HEK293 (cell line): ENCODE data around the gene ARTN.
A peak's percentile ranks its signal among the peaks of the same experiment; 100 is the strongest.

ENCODE experiments used
- CTCF ChIA-PET: fragments of 350-600 bp; formaldehyde crosslinking; extraction: SDS; loops from one replicate; lab custom pipeline; 2021; ENCODE audit warnings: antibody characterized with exemption; lab: Yijun Ruan, JAX
- POLR2A ChIA-PET: fragments of 300-600 bp; formaldehyde crosslinking; extraction: SDS; loops from one replicate; lab custom pipeline; 2020; ENCODE audit warnings: antibody characterized with exemption, inconsistent platforms; lab: Yijun Ruan, JAX
- H3K27ac ChIP-seq: fragments of 200-500 bp; sonication (Bioruptor generic); 2 replicates; pipeline ENCODE4 v1.5.1; 2014; ENCODE audit warnings: low read depth, low read length, control low read depth, inconsistent platforms; ENCODE audit errors: extremely low read depth
- H3K36me3 ChIP-seq, 2 experiments: fragments of 200-500 bp in 1 of 2; sonication (Bioruptor generic) in 1 of 2; 1 replicate in 1 of 2; 2 replicates in 1 of 2; pipeline ENCODE4 v1.5.1; 2014 to 2017; ENCODE audit warnings: inconsistent platforms in 2 of 2, low read length in 2 of 2; ENCODE audit not compliant: control insufficient read depth in 2 of 2, insufficient read depth in 1 of 2
- H3K4me1 ChIP-seq: fragments of 200-500 bp; sonication (Bioruptor generic); 2 replicates; pipeline ENCODE4 v1.5.1; 2014; ENCODE audit warnings: mild to moderate bottlenecking, low read length, inconsistent platforms; ENCODE audit not compliant: control insufficient read depth, insufficient read depth
- H3K4me3 ChIP-seq: 2 replicates; pipeline ENCODE4 v1.5.1; 2011; ENCODE audit warnings: low read depth, mild to moderate bottlenecking, control low read depth, low read length, moderate library complexity
- H3K9me3 ChIP-seq: fragments of 200-500 bp; sonication (Bioruptor generic); 2 replicates; pipeline ENCODE4 v1.5.1; 2014; ENCODE audit warnings: low read depth, low read length, inconsistent platforms; ENCODE audit not compliant: control insufficient read depth, insufficient read depth
- KLF9 ChIP-seq: fragments of 450-650 bp; formaldehyde crosslinking; IDR thresholded peaks from 2 replicates; pipeline ENCODE4 v1.5.1; 2016; ENCODE audit warnings: missing biosample characterization, missing genetic modification characterization, low read depth
- PRDM1 ChIP-seq: fragments of 450-650 bp; formaldehyde crosslinking; IDR thresholded peaks from 2 replicates; pipeline ENCODE4; 2016; ENCODE audit warnings: missing biosample characterization, missing genetic modification characterization
- RBAK ChIP-seq: fragments of 450-650 bp; formaldehyde crosslinking; IDR thresholded peaks from 2 replicates; pipeline ENCODE4 v1.5.1; 2016; ENCODE audit warnings: missing biosample characterization, missing genetic modification characterization
- ZBTB8A ChIP-seq: fragments of 450-650 bp; formaldehyde crosslinking; IDR thresholded peaks from 2 replicates; pipeline ENCODE4 v1.5.1; 2016; ENCODE audit warnings: missing biosample characterization, missing genetic modification characterization
- ZNF10 ChIP-seq: fragments of 450-650 bp; formaldehyde crosslinking; IDR thresholded peaks from 2 replicates; pipeline ENCODE4 v1.5.1; 2017; ENCODE audit warnings: missing biosample characterization, missing genetic modification characterization
- ZNF132 ChIP-seq: fragments of 450-650 bp; formaldehyde crosslinking; IDR thresholded peaks from 2 replicates; pipeline ENCODE4 v1.5.1; 2017; ENCODE audit warnings: missing biosample characterization, missing genetic modification characterization, borderline replicate concordance
- ZNF133 ChIP-seq: fragments of 450-650 bp; formaldehyde crosslinking; IDR thresholded peaks from 2 replicates; pipeline ENCODE4 v1.5.1; 2016; ENCODE audit warnings: missing biosample characterization, missing genetic modification characterization
- ZNF529 ChIP-seq: fragments of 450-650 bp; formaldehyde crosslinking; IDR thresholded peaks from 2 replicates; pipeline ENCODE4 v1.5.1; 2017; ENCODE audit warnings: missing genetic modification characterization, missing biosample characterization; ENCODE audit not compliant: insufficient replicate concordance
- ZNF610 ChIP-seq: fragments of 450-650 bp; formaldehyde crosslinking; IDR thresholded peaks from 2 replicates; pipeline ENCODE4 v1.5.1; 2016; ENCODE audit warnings: missing biosample characterization, missing genetic modification characterization, borderline replicate concordance
- ZNF670 ChIP-seq: fragments of 450-650 bp; formaldehyde crosslinking; IDR thresholded peaks from 2 replicates; pipeline ENCODE4 v1.5.1; 2016; ENCODE audit warnings: missing biosample characterization, missing genetic modification characterization, low read depth
- TF ChIP-seq, protein P1 (sequence below): fragments of 450-650 bp; formaldehyde crosslinking; IDR thresholded peaks from 2 replicates; pipeline ENCODE4 v1.5.1; 2016; ENCODE audit warnings: missing biosample characterization, missing genetic modification characterization, borderline replicate concordance
- TF ChIP-seq, protein P2 (sequence below): fragments of 450-650 bp; formaldehyde crosslinking; IDR thresholded peaks from 2 replicates; pipeline ENCODE4 v1.5.1; 2017; ENCODE audit warnings: missing biosample characterization, missing genetic modification characterization

Gene ARTN

DNA sequence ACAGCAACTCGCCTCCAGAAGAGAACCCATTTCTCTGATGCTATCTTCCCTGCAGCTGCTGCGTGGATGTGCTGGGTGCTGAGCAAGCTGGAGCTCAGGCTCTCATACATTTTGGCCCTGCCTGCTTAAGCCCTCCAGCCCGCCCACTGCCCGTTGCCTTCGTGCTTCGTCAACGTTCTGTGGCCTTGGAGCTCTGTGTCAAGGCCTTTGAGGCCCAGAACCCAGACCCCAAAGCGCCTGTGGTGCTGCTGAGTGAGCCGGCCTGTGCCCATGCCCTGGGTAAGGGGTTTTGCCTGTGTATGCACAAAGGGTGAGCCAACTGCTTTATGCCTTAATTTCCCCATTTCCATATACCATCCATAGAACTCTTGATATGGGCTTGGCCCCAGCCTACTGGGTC is 37.3 kb downstream of the ARTN start (continued):
- TF ChIP-seq RBAK (no peak), ZNF670 (tag by site-specific recombination) (no peak), ZNF133 (tag by site-specific recombination) (no peak), ZNF132 (tag by site-specific recombination) (no peak), ZNF529 (tag by site-specific recombination) (no peak), ZNF610 (no peak), ZBTB8A (tag by site-specific recombination) (no peak)
- TF ChIP-seq, protein P1, sequence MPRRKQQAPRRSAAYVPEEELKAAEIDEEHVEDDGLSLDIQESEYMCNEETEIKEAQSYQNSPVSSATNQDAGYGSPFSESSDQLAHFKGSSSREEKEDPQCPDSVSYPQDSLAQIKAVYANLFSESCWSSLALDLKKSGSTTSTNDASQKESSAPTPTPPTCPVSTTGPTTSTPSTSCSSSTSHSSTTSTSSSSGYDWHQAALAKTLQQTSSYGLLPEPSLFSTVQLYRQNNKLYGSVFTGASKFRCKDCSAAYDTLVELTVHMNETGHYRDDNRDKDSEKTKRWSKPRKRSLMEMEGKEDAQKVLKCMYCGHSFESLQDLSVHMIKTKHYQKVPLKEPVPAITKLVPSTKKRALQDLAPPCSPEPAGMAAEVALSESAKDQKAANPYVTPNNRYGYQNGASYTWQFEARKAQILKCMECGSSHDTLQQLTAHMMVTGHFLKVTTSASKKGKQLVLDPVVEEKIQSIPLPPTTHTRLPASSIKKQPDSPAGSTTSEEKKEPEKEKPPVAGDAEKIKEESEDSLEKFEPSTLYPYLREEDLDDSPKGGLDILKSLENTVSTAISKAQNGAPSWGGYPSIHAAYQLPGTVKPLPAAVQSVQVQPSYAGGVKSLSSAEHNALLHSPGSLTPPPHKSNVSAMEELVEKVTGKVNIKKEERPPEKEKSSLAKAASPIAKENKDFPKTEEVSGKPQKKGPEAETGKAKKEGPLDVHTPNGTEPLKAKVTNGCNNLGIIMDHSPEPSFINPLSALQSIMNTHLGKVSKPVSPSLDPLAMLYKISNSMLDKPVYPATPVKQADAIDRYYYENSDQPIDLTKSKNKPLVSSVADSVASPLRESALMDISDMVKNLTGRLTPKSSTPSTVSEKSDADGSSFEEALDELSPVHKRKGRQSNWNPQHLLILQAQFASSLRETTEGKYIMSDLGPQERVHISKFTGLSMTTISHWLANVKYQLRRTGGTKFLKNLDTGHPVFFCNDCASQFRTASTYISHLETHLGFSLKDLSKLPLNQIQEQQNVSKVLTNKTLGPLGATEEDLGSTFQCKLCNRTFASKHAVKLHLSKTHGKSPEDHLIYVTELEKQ (tag by site-specific recombination): no peak

DNA sequence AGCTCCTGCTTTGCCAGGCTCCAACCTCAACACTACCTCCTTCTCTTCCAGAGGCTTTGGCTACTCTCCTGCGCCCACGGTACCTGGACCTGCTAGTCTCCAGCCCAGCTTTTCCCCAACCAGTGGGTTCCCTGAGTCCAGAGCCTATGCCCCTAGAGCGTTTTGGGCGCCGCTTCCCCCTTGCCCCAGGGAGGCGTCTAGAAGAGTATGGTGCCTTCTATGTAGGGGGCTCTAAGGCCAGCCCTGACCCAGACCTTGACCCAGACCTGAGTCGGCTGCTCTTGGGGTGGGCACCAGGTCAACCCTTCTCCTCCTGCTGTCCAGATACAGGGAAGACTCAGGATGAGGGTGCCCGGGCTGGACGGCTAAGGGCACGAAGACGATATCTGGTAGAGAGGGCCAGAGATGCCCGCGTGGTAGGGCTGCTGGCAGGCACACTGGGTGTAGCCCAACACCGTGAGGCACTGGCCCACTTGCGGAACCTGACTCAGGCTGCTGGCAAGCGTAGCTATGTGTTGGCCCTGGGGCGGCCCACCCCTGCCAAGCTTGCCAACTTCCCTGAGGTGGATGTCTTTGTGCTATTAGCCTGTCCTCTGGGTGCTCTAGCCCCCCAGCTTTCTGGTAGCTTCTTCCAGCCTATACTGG is 37.9 kb downstream of the ARTN start:
- no peak overlapping the region for H3K4me3 ChIP-seq
- H3K9me3 ChIP-seq: no peaks in the 10 kb centered on the region
- TF ChIP-seq, protein P1 (tag by site-specific recombination): no peak
- POLR2A ChIA-PET: interaction anchor here (1.7 kb wide), 1 partner anchor 321 kb away, joined by 5 read pairs; the partner anchor contains the start of gene KDM4A
- H3K36me3 ChIP-seq: peaks cover 0 to 52% of the 10 kb centered on the region in 2 experiments; a peak in 1 of 3 replicates
- H3K27ac ChIP-seq: no peak overlapping the region
- CTCF ChIA-PET: interaction anchor here (0.6 to 1.2 kb wide), 5 partner anchors 36 to 699 kb away, joined by 3 to 7 read pairs (median 3); no protein-coding TSS in a partner anchor
- H3K4me1 ChIP-seq: no peaks in the 10 kb centered on the region

DNA sequence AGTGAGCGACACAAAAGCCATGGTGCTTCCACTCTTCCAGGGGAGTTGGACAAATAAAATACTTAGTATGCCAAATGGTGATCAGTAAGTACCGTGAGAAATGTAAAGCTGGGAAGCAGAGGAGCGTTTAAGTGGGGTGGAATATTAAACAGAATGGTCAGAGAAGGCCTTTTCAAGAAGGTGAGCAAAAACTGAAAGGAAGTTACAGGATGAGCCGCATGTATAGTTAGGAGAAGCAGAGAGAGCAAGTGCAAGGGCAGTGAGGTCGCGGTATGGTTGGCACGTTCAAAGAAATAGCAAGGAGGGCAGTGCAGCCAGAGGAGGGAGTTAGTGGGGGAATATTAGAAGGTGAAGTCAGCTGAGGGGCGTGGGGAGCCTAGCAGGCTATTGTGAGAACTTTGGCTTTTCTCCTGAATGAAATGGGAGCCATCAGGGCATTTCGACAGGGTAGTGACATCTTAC is 40.4 kb downstream of the ARTN start:
- CTCF ChIA-PET: interaction anchor here (0.7 to 1.2 kb wide), 3 partner anchors 28 to 209 kb away, joined by 3 to 4 read pairs (median 4); no protein-coding TSS in a partner anchor
- TF ChIP-seq PRDM1 (tag by site-specific recombination) (peak; percentile 65), KLF9 (peak; percentile 34; the same call in 1 of the 2 replicates), ZNF10 (tag by site-specific recombination) (no peak)
- TF ChIP-seq, protein P2, sequence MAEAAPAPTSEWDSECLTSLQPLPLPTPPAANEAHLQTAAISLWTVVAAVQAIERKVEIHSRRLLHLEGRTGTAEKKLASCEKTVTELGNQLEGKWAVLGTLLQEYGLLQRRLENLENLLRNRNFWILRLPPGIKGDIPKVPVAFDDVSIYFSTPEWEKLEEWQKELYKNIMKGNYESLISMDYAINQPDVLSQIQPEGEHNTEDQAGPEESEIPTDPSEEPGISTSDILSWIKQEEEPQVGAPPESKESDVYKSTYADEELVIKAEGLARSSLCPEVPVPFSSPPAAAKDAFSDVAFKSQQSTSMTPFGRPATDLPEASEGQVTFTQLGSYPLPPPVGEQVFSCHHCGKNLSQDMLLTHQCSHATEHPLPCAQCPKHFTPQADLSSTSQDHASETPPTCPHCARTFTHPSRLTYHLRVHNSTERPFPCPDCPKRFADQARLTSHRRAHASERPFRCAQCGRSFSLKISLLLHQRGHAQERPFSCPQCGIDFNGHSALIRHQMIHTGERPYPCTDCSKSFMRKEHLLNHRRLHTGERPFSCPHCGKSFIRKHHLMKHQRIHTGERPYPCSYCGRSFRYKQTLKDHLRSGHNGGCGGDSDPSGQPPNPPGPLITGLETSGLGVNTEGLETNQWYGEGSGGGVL (tag by site-specific recombination): peak; percentile 80

More for the DNA sequence above, 40.4 kb downstream of the ARTN start:
- peak overlapping the region; percentile 70 for H3K27ac ChIP-seq
- POLR2A ChIA-PET: interaction anchor here (1.1 to 2.0 kb wide), 5 partner anchors 14 to 211 kb away, joined by 3 to 6 read pairs (median 4); partner anchors contain the start of gene SLC6A9
- no peaks in the 10 kb centered on the region for H3K4me1 ChIP-seq
- no peaks in the 10 kb centered on the region for H3K9me3 ChIP-seq
- H3K36me3 ChIP-seq: peaks cover 7 to 57% of the 10 kb centered on the region in 2 experiments; a peak in 2 of 3 replicates
- peak overlapping the region; percentile 88 for H3K4me3 ChIP-seq
